Endothelial cell of umbilical vein (primary cell): Measurements from ENCODE around the gene CASKIN1. TPM values are rescaled to one million over a fixed set of nuclear protein-coding genes. Genes with fewer than 3 reads are reported as not detected.

ENCODE experiments used
- BruUV-seq: library from RNA; stranded (reverse); fragments of 400-500 nt; replicated peaks from 2 replicates; lab custom pipeline; 2021; lab: Mats Ljungman, UMichigan
- CTCF ChIA-PET: fragments of 300-600, 350-600 bp; sonication (Branson Sonifier 250); formaldehyde crosslinking; loops from one replicate; lab custom pipeline; 2021; ENCODE audit warnings: antibody characterized with exemption, inconsistent platforms; lab: Charles Lee
- POLR2A ChIA-PET: fragments of 300-600, 350-600 bp; sonication (Branson Sonifier 250); formaldehyde crosslinking; loops from one replicate; lab custom pipeline; 2021; ENCODE audit warnings: antibody characterized with exemption, inconsistent platforms; lab: Charles Lee
- DNase-seq: peaks from one replicate; pipeline ENCODE4 v3.0.0-alpha.2; 2011; ENCODE audit warnings: low read depth, low spot score
- FAIRE-seq: peaks from 2 replicates; lab custom pipeline; 2011; peaks lifted over from hg19 to GRCh38; lab: Jason Lieb, UNC
- H2AFZ ChIP-seq: 2 replicates; pipeline ENCODE4 v1.6.0; 2012; ENCODE audit warnings: low read depth, low read length, control low read depth, inconsistent platforms
- H3K27ac ChIP-seq: 2 replicates; pipeline ENCODE4 v1.5.1; 2011; ENCODE audit warnings: low read depth, mild to moderate bottlenecking, control low read depth, low read length, moderate library complexity; ENCODE audit not compliant: insufficient read depth
- H3K27me3 ChIP-seq, 2 experiments: 2 replicates each; pipeline versions ENCODE4 v1.6.0 to v1.6.1; 2011; ENCODE audit warnings: low read length in 2 of 2, mixed read lengths in 1 of 2; ENCODE audit not compliant: control insufficient read depth in 2 of 2, insufficient read depth in 2 of 2
- H3K36me3 ChIP-seq, 2 experiments: 2 replicates in 1 of 2; 3 replicates in 1 of 2; pipeline ENCODE4 v1.5.1; 2011; ENCODE audit warnings: low read length in 2 of 2, mild to moderate bottlenecking in 1 of 2, moderate library complexity in 1 of 2; ENCODE audit not compliant: control insufficient read depth in 2 of 2, insufficient read depth in 2 of 2; ENCODE audit errors: extremely low read depth in 1 of 2
- H3K4me1 ChIP-seq: 3 replicates; pipeline ENCODE4 v1.5.1; 2011; ENCODE audit warnings: mild to moderate bottlenecking, low read length; ENCODE audit not compliant: control insufficient read depth, insufficient read depth; ENCODE audit errors: extremely low read depth
- H3K4me2 ChIP-seq: 2 replicates; pipeline ENCODE4 v1.6.1; 2011; ENCODE audit warnings: low read length, control low read depth, mixed read lengths; ENCODE audit not compliant: insufficient read depth
- H3K4me3 ChIP-seq, 3 experiments: fragments of 200-600 bp in 1 of 3; sonication (generic), shearing (Covaris generic) in 1 of 3; replicated peaks in 1 of 3; 2 replicates each; pipeline ENCODE4 v1.5.1; 2011 to 2016; ENCODE audit warnings: control low read depth in 3 of 3, low read length in 3 of 3, mild to moderate bottlenecking in 2 of 3, inconsistent platforms in 1 of 3, low read depth in 1 of 3, moderate library complexity in 1 of 3; ENCODE audit not compliant: insufficient read depth in 1 of 3
- H3K79me2 ChIP-seq: 2 replicates; pipeline ENCODE4 v1.6.0; 2012; ENCODE audit warnings: low read length, inconsistent platforms; ENCODE audit not compliant: control insufficient read depth, insufficient read depth
- H3K9ac ChIP-seq: replicated peaks from 2 replicates; pipeline ENCODE3; 2011; ENCODE audit warnings: low read length, control low read depth; ENCODE audit not compliant: insufficient read depth; ENCODE audit errors: extremely low read depth
- H3K9me1 ChIP-seq: replicated peaks from 3 replicates; pipeline ENCODE4 v1.6.0; 2011; ENCODE audit warnings: mild to moderate bottlenecking, low read length; ENCODE audit not compliant: control insufficient read depth, insufficient read depth; ENCODE audit errors: extremely low read depth
- H3K9me3 ChIP-seq: replicated peaks from 2 replicates; pipeline ENCODE4 v1.5.1; 2012; ENCODE audit warnings: low read length, inconsistent platforms; ENCODE audit not compliant: control insufficient read depth, insufficient read depth
- H4K20me1 ChIP-seq: replicated peaks from 2 replicates; pipeline ENCODE3; 2011; ENCODE audit warnings: mild to moderate bottlenecking, low read length; ENCODE audit not compliant: control insufficient read depth, insufficient read depth; ENCODE audit errors: extremely low read depth
- EZH2 ChIP-seq: IDR thresholded peaks from 2 replicates; pipeline ENCODE4 v1.6.1; 2012; ENCODE audit warnings: borderline replicate concordance, low read depth, mild to moderate bottlenecking, moderate library complexity, low read length, inconsistent platforms; ENCODE audit not compliant: severe bottlenecking
- FOS ChIP-seq: IDR thresholded peaks from 2 replicates; pipeline ENCODE4 v1.6.1; 2011; ENCODE audit warnings: mild to moderate bottlenecking, low read length, moderate library complexity, borderline replicate concordance; ENCODE audit not compliant: insufficient read depth
- GATA2 ChIP-seq: IDR thresholded peaks from 2 replicates; pipeline ENCODE4 v1.7.0; 2011; ENCODE audit warnings: low read depth, mild to moderate bottlenecking, moderate library complexity, mixed read lengths, low read length; ENCODE audit not compliant: insufficient read length, insufficient read depth
- JUN ChIP-seq: IDR thresholded peaks from 2 replicates; pipeline ENCODE4 v1.6.1; 2011; ENCODE audit warnings: borderline replicate concordance, low read depth; ENCODE audit not compliant: insufficient read length, insufficient read depth
- MAX ChIP-seq: IDR thresholded peaks from 2 replicates; pipeline ENCODE4 v1.6.1; 2011; ENCODE audit not compliant: insufficient read depth, insufficient read length
- MYC ChIP-seq: IDR thresholded peaks from one replicate; pipeline ENCODE4 v1.6.1; 2011; ENCODE audit warnings: mild to moderate bottlenecking, low read depth, low read length
- POLR2A ChIP-seq: IDR thresholded peaks from 2 replicates; pipeline ENCODE4 v1.6.1; 2012; ENCODE audit warnings: low read depth, mild to moderate bottlenecking, control low read depth, low read length
- POLR2AphosphoS5 ChIP-seq: IDR thresholded peaks from 2 replicates; pipeline ENCODE4 v1.6.1; 2012; ENCODE audit warnings: low read depth, mild to moderate bottlenecking, control low read depth, low read length, moderate library complexity; ENCODE audit not compliant: insufficient read depth
- dilution Hi-C: fragments of 300-500 bp; cut with MboI; formaldehyde crosslinking; loops from one replicate; pipeline ENCODE4 v1.15.0; 2019; ENCODE audit warnings: low sequenced_read_pairs; ENCODE audit not compliant: extremely low pct_ligation_motif_present
- intact Hi-C: fragments of 100-400 bp; cut with micrococcal nuclease; formaldehyde crosslinking; loops from one replicate; pipeline ENCODE4 v1.10.0; 2022
- polyA plus RNA-seq, 4 experiments: library from polyadenylated mRNA; depleted of rRNA in 3 of 4; stranded (reverse) in 3 of 4; unstranded in 1 of 4; fragments of >200 nt; gene quantifications; 2 replicates each; pipeline versions ENCODE4 v1.2.1 to v1.2.3, GENCODE V29; 2011 to 2012; ENCODE audit warnings: missing spikeins in 1 of 4
- total RNA-seq: library from RNA; stranded (reverse); gene quantifications from 2 replicates; pipeline ENCODE4 v1.2.3, GENCODE V29; 2021
- TF ChIP-seq, protein P1 (sequence below), 2 donors: IDR thresholded peaks; 1 replicate in 1 of 2; 2 replicates in 1 of 2; pipeline ENCODE4 v1.5.1; 2011; ENCODE audit warnings: low read length in 2 of 2, mild to moderate bottlenecking in 2 of 2, moderate library complexity in 2 of 2, control low read depth in 1 of 2, inconsistent platforms in 1 of 2, low read depth in 1 of 2; ENCODE audit not compliant: insufficient read depth in 1 of 2; ENCODE audit errors: extremely low read depth in 1 of 2

The CASKIN1 gene
- total and polyA plus RNA-seq, 2 donors (not counting 3 experiments of a cell fraction or from before 2014, with no cell fraction given): 0.11 to 0.58 TPM

- Histone ChIP-seq H3K79me2 (no peaks in the 10 kb centered on the region), H3K9me1 (no peaks in the 10 kb centered on the region), H3K4me3 (no peak overlapping the region), H4K20me1 (no peaks in the 10 kb centered on the region), H3K4me2 (no peak overlapping the region), H3K27ac (no peak overlapping the region), H2AFZ (no peak overlapping the region), H3K9ac (no peak overlapping the region), H3K4me1 (no peaks in the 10 kb centered on the region), H3K27me3 (peaks cover 28 to 39% of the 10 kb centered on the region in 2 experiments), H3K36me3 (no peaks in the 10 kb centered on the region), H3K9me3 (no peaks in the 10 kb centered on the region)
- ChIA-PET POLR2A (no interaction called here), CTCF (no interaction called here)
- intact Hi-C loops (loop anchor here (5.0 kb wide), 1 partner anchor 55 kb away; the partner anchor contains the start of gene ECI1), dilution Hi-C loops (no loop called here)
- no peak for DNase-seq
- no TSS peak for BruUV-seq
- no peak for FAIRE-seq
- TF ChIP-seq FOS (no peak), EZH2 (no peak), POLR2A (no peak), MYC (no peak), GATA2 (no peak), POLR2AphosphoS5 (no peak), MAX (no peak), JUN (no peak)
- TF ChIP-seq, protein P1, sequence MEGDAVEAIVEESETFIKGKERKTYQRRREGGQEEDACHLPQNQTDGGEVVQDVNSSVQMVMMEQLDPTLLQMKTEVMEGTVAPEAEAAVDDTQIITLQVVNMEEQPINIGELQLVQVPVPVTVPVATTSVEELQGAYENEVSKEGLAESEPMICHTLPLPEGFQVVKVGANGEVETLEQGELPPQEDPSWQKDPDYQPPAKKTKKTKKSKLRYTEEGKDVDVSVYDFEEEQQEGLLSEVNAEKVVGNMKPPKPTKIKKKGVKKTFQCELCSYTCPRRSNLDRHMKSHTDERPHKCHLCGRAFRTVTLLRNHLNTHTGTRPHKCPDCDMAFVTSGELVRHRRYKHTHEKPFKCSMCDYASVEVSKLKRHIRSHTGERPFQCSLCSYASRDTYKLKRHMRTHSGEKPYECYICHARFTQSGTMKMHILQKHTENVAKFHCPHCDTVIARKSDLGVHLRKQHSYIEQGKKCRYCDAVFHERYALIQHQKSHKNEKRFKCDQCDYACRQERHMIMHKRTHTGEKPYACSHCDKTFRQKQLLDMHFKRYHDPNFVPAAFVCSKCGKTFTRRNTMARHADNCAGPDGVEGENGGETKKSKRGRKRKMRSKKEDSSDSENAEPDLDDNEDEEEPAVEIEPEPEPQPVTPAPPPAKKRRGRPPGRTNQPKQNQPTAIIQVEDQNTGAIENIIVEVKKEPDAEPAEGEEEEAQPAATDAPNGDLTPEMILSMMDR (IDR thresholded peaks at IDR 0.05; ENCODE audit: extremely low read depth in 1 of 2, insufficient read depth in 1 of 2, low read depth in 1 of 2, low read length in 2 of 2): no peak
These were observed 1.4 kb upstream of the CASKIN1 start for GRCh38 chr16:2197765-2198164.
